ENCODE results near the gene C11orf21.

Gene C11orf21

DNA sequence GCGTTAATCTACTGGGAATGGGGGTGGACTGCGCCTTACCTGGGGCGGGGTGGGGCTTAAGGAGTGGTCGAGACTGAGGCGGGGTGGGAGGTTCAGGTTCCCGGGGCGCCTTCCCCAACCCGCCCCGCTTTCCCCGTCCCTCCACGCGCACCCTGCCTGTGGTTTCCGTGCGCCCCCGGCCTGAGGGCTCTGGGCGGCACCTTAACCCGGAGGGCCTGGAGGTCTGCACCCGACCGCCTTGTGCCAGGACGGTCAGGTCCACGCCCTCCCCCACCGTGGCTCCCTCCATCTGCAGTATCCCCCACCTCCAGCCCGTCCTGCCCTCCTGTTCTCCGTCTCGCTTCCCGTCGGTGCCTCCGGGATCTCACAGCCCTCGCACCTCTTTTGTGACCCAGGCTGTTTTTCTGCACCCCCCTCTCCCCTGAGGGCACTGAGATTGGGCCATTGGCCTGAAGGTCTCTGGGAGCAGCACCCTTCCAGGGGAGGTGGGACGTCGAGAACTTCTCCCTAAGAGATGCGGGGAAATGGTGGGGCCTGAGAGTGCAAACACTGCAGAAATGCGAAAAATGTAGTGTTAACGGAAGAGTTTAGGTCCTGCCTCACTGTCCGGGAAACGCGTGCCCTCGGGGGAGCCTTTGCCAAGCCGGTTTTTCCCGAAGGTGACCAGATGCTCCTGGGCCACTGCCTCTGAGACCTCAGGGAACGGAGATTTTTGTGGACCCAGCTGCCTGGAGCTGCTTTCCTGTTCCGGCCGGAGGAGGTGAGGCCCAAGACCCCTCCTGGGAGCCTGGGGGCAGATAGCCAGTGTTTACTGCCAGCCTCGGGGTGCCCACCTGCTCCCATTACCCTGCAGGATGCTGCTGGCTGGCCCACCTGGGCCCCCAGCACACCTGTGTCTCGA lies 30.1 kb downstream of the C11orf21 start:
- Histone ChIP-seq H3K79me2 (ENCODE audit: insufficient read depth, low read length) (no peaks in the 10 kb centered on the region), H3F3A (ENCODE audit: insufficient read depth) (no peaks in the 10 kb centered on the region), H4K20me1 (ENCODE audit: low read depth, low read length) (no peaks in the 10 kb centered on the region), H3K4me2 (ENCODE audit: low read depth, low read length, poor library complexity, severe bottlenecking) (no peak overlapping the region), H2AFZ (ENCODE audit: low read depth, low read length, severe bottlenecking) (no peak overlapping the region), H3K9me3 (ENCODE audit: insufficient read depth, low read length) (no peaks in the 10 kb centered on the region), H3K27ac (ENCODE audit: low read depth, low read length) (no peak overlapping the region), H3K4me3 (ENCODE audit: insufficient read depth, low read length, poor library complexity, severe bottlenecking) (no peak overlapping the region), H3K27me3 (ENCODE audit: low read length) (no peaks in the 10 kb centered on the region), H3K9ac (ENCODE audit: low read length) (no peak overlapping the region), H3K9me2 (replicated peaks; ENCODE audit: insufficient read depth, low read length) (no peaks in the 10 kb centered on the region), H3K36me3 (ENCODE audit: low read length) (no peaks in the 10 kb centered on the region)
- TF ChIP-seq, protein P1, sequence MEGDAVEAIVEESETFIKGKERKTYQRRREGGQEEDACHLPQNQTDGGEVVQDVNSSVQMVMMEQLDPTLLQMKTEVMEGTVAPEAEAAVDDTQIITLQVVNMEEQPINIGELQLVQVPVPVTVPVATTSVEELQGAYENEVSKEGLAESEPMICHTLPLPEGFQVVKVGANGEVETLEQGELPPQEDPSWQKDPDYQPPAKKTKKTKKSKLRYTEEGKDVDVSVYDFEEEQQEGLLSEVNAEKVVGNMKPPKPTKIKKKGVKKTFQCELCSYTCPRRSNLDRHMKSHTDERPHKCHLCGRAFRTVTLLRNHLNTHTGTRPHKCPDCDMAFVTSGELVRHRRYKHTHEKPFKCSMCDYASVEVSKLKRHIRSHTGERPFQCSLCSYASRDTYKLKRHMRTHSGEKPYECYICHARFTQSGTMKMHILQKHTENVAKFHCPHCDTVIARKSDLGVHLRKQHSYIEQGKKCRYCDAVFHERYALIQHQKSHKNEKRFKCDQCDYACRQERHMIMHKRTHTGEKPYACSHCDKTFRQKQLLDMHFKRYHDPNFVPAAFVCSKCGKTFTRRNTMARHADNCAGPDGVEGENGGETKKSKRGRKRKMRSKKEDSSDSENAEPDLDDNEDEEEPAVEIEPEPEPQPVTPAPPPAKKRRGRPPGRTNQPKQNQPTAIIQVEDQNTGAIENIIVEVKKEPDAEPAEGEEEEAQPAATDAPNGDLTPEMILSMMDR (IDR thresholded peaks at IDR 0.05; ENCODE audit: insufficient read depth, low read length, poor library complexity, severe bottlenecking) = no peak
- no peak for TF ChIP-seq EZH2phosphoT487 (conservative IDR thresholded peaks at IDR 0.05; ENCODE audit: low read length)

DNA sequence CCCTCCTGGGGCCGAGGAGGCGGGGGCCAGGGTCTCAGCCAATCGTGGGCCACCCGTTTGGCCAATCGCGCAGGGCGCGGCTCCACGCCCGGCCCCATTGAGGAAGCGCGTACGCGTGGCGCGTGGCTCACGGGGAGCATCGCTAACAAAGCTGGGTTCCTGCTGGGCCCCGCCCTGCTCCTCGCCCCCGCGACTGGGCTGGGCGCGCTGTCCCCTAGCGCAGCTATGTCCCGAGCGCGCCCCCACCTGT lies 30.7 kb downstream of the C11orf21 start:
- H3K79me2 ChIP-seq (ENCODE audit: insufficient read depth, low read length) = no peaks in the 10 kb centered on the region
- no peak overlapping the region for H3K9ac ChIP-seq (ENCODE audit: low read length)
- no peak overlapping the region for H2AFZ ChIP-seq (ENCODE audit: low read depth, low read length, severe bottlenecking)
- H3F3A ChIP-seq (ENCODE audit: insufficient read depth) = no peaks in the 10 kb centered on the region
- no peaks in the 10 kb centered on the region for H3K27me3 ChIP-seq (ENCODE audit: low read length)
- H3K4me2 ChIP-seq (ENCODE audit: low read depth, low read length, poor library complexity, severe bottlenecking) = no peak overlapping the region
- no peaks in the 10 kb centered on the region for H3K9me3 ChIP-seq (ENCODE audit: insufficient read depth, low read length)
- no peak for TF ChIP-seq EZH2phosphoT487 (conservative IDR thresholded peaks at IDR 0.05; ENCODE audit: low read length)
- TF ChIP-seq, protein P1 (IDR thresholded peaks at IDR 0.05; ENCODE audit: insufficient read depth, low read length, poor library complexity, severe bottlenecking) = no peak
- no peaks in the 10 kb centered on the region for H4K20me1 ChIP-seq (ENCODE audit: low read depth, low read length)
- H3K27ac ChIP-seq (ENCODE audit: low read depth, low read length) = no peak overlapping the region
- no peaks in the 10 kb centered on the region for H3K36me3 ChIP-seq (ENCODE audit: low read length)
- no peak overlapping the region for H3K4me3 ChIP-seq (ENCODE audit: insufficient read depth, low read length, poor library complexity, severe bottlenecking)
- no peaks in the 10 kb centered on the region for H3K9me2 ChIP-seq (replicated peaks; ENCODE audit: insufficient read depth, low read length)

DNA sequence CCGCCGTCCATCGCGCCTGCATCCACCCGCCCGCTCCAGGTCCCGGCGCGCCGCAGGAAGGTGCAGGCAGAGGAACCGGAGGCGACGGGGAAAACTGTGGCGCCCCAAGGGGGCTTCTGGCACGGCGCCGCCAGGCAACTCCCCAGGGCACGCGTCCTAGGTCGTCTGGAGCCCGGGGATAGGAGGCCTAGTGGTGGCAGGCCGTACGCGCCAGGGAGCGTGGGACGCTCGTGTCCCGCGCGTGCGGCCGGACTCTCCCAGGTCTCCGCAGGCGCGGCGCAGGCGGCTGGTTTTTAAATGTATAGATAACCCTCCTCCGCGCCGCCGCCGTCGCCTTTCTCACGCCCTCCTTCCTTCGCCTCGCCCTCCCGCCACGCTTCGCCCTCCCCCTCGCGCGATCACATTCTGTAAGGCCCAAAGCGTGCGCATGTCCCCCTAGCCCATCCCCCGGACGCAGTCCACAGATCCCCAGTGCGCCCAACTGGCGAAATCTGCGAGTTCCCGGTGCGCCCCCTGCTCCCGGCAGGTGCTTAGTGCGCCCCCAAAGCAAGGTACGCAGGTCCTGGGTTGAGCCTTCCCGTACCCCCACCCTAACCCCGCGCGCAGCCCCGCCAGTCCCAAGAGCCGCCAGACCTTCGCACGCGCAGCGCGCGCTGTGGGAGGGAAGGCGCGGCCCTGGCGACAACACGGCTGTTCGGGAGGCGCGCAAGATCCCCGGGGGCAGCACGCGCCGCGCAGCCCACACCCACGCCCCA lies 31.2 kb downstream of the C11orf21 start, which contains the start of gene ASCL2:
Gene ASCL2, minus strand, starts transcription at position 267 of the 755 bp plus-strand sequence. Its CDS starts 256 bp downstream, at position 11.
- H3F3A ChIP-seq (ENCODE audit: insufficient read depth) = no peaks in the 10 kb centered on the region
- H3K27ac ChIP-seq (ENCODE audit: low read depth, low read length) = no peak within 1 kb of the TSS
- H3K4me3 ChIP-seq (ENCODE audit: insufficient read depth, low read length, poor library complexity, severe bottlenecking) = no peak within 1 kb of the TSS
- TF ChIP-seq, protein P1 (IDR thresholded peaks at IDR 0.05; ENCODE audit: insufficient read depth, low read length, poor library complexity, severe bottlenecking) = no peak
- no peak for TF ChIP-seq EZH2phosphoT487 (conservative IDR thresholded peaks at IDR 0.05; ENCODE audit: low read length)
- H3K9me3 ChIP-seq (ENCODE audit: insufficient read depth, low read length) = no peaks in the 10 kb centered on the region
- no peak within 1 kb of the TSS for H3K9ac ChIP-seq (ENCODE audit: low read length)
- H3K4me2 ChIP-seq (ENCODE audit: low read depth, low read length, poor library complexity, severe bottlenecking) = no peak within 1 kb of the TSS
- no peaks in the 10 kb centered on the region for H3K79me2 ChIP-seq (ENCODE audit: insufficient read depth, low read length)
- H4K20me1 ChIP-seq (ENCODE audit: low read depth, low read length) = no peaks in the 10 kb centered on the region
- no peak within 1 kb of the TSS for H2AFZ ChIP-seq (ENCODE audit: low read depth, low read length, severe bottlenecking)
- no peaks in the 10 kb centered on the region for H3K36me3 ChIP-seq (ENCODE audit: low read length)
- no peaks in the 10 kb centered on the region for H3K9me2 ChIP-seq (replicated peaks; ENCODE audit: insufficient read depth, low read length)
- H3K27me3 ChIP-seq (ENCODE audit: low read length) = no peaks in the 10 kb centered on the region
